Body of pancreas (tissue), 4 donors: Measurements from ENCODE around the gene ANTKMT.

Experiments used
- CTCF ChIP-seq, 7 experiments: fragments of 450-650 bp in 4 of 7; fragments of 200-600 bp in 3 of 7; sonication (generic) in 3 of 7; IDR thresholded peaks; one replicate each; pipeline ENCODE4 v1.5.1; 2016 to 2019; ENCODE audit warnings: antibody characterized with exemption in 7 of 7
- POLR2A ChIP-seq, 3 donors: fragments of 450-650 bp; IDR thresholded peaks; one replicate each; pipeline ENCODE4 v1.6.1; 2016; ENCODE audit warnings: antibody characterized with exemption in 3 of 3, mild to moderate bottlenecking in 2 of 3

GRCh38 chr16:705431-706188, 15.3 kb upstream of the ANTKMT start, which contains the start of gene FBXL16:
- TF ChIP-seq CTCF (IDR thresholded peaks at IDR 0.05) (no peak), POLR2A (IDR thresholded peaks at IDR 0.05) (no peak)
